HG02759 (cell line): ENCODE data around the gene ODAD4.
"Not testable (repeated sequence)": the region's sequence is repeated elsewhere in the genome, so short reads cannot be mapped to it uniquely, and the experiment has no call there.

Experiments
- ATAC-seq: cut with Tn5 transposase; IDR thresholded peaks from one replicate; pipeline ENCODE4 v1.9.1; 2021; ENCODE audit warnings: mild to moderate bottlenecking, moderate library complexity; ENCODE audit not compliant: unreplicated experiment

The ODAD4 gene

GRCh38 chr17:41913798-41914197 is 16.6 kb upstream of the ODAD4 start:
- no peak for ATAC-seq

GRCh38 chr17:41914358-41914766 is 16.1 kb upstream of the ODAD4 start:
- no peak for ATAC-seq

GRCh38 chr17:41915020-41915419 is 15.4 kb upstream of the ODAD4 start:
- no peak for ATAC-seq

GRCh38 chr17:41915566-41915965 is 14.9 kb upstream of the ODAD4 start:
- ATAC-seq, result no peak

GRCh38 chr17:41917192-41917591 is 13.2 kb upstream of the ODAD4 start:
- ATAC-seq, result no peak

- no peak for ATAC-seq
Measured at GRCh38 chr17:41917679-41918313, 12.6 kb upstream of the ODAD4 start.

- peak; percentile 96 for ATAC-seq
Measured at GRCh38 chr17:41918314-41919164, 11.9 kb upstream of the ODAD4 start, which contains the start of gene ACLY. ACLY (minus strand) TSS chr17:41918951; CDS start chr17:41913873, 5,078 bp downstream.

- peak; percentile 5 for ATAC-seq
Measured at GRCh38 chr17:41919165-41919817, 11.1 kb upstream of the ODAD4 start.

- ATAC-seq, result no peak
Measured at GRCh38 chr17:41919840-41920579, 10.4 kb upstream of the ODAD4 start.

GRCh38 chr17:41920580-41920955 is 9.8 kb upstream of the ODAD4 start:
- ATAC-seq, result no peak

- ATAC-seq, result no peak
Measured at GRCh38 chr17:41925991-41926590, 4.3 kb upstream of the ODAD4 start.

GRCh38 chr17:41928693-41929251 is 1.6 kb upstream of the ODAD4 start:
- no peak for ATAC-seq

GRCh38 chr17:41930833-41931156 is 378 bp downstream of the ODAD4 start:
- not testable (repeated sequence) for ATAC-seq

GRCh38 chr17:41931715-41932114 is 1.3 kb downstream of the ODAD4 start:
- ATAC-seq, result not testable (repeated sequence)

- ATAC-seq, result no peak
Measured at GRCh38 chr17:41932816-41933389, 2.5 kb downstream of the ODAD4 start.

GRCh38 chr17:41935641-41936040 is 5.2 kb downstream of the ODAD4 start:
- no peak for ATAC-seq

GRCh38 chr17:41937970-41938954 is 7.8 kb downstream of the ODAD4 start:
- ATAC-seq, result no peak

- no peak for ATAC-seq
Measured at GRCh38 chr17:41939044-41939692, 8.8 kb downstream of the ODAD4 start.
